Heart left ventricle (tissue), 16 donors: ENCODE measurements around the gene NEK10. TPM values are rescaled to one million over a fixed set of nuclear protein-coding genes. Genes with fewer than 3 reads are reported as not detected.

ENCODE experiments used
- ATAC-seq, 4 donors: fragments of 200-7000 bp; cut with Tn5 transposase; one replicate each; pipeline ENCODE4 v1.9.1; 2020 to 2022; ENCODE audit warnings: moderate library complexity in 4 of 4, mild to moderate bottlenecking in 3 of 4, moderate number of reproducible peaks in 1 of 4
- DNase-seq, 5 donors: peaks; one replicate each; pipeline ENCODE4 v3.0.0-alpha.2; 2020
- H3K27ac ChIP-seq, 12 donors: fragments of 200-600 bp; sonication (generic) in 4 of 12; one replicate each; pipeline versions ENCODE4 v1.5.0 to v1.8.0; 2016 to 2022; ENCODE audit warnings: mild to moderate bottlenecking in 2 of 12
- H3K27me3 ChIP-seq, 9 donors: fragments of 200-600 bp; sonication (generic) in 2 of 9; one replicate each; pipeline versions ENCODE4 v1.5.1 to v1.8.0; 2016 to 2022; ENCODE audit warnings: mild to moderate bottlenecking in 3 of 9
- H3K36me3 ChIP-seq, 9 donors: fragments of 200-600 bp; sonication (generic) in 2 of 9; one replicate each; pipeline versions ENCODE4 v1.5.0 to v1.8.0; 2018 to 2022; ENCODE audit warnings: mild to moderate bottlenecking in 2 of 9
- H3K4me1 ChIP-seq, 12 donors: fragments of 200-600 bp; sonication (generic) in 4 of 12; one replicate each; pipeline versions ENCODE4 v1.5.0 to v1.8.0; 2016 to 2022; ENCODE audit warnings: mild to moderate bottlenecking in 3 of 12
- H3K4me3 ChIP-seq, 12 donors: fragments of 200-600 bp; sonication (generic) in 4 of 12; one replicate each; pipeline versions ENCODE4 v1.5.0 to v1.8.0; 2017 to 2022; ENCODE audit warnings: mild to moderate bottlenecking in 9 of 12, moderate library complexity in 4 of 12
- H3K9me3 ChIP-seq, 12 donors: fragments of 200-600 bp; sonication (generic) in 4 of 12; one replicate each; pipeline versions ENCODE4 v1.5.0 to v1.8.0; 2016 to 2022; ENCODE audit warnings: mild to moderate bottlenecking in 1 of 12
- POLR2A ChIP-seq, 2 donors: fragments of 450-650 bp; IDR thresholded peaks; one replicate each; pipeline ENCODE4 v1.6.1; 2017; ENCODE audit warnings: antibody characterized with exemption in 2 of 2, mild to moderate bottlenecking in 2 of 2, moderate library complexity in 2 of 2
- WGBS, 4 donors: extraction: QIAGEN DNeasy Blood & Tissue Kit in 2 of 4; methylation state at CpG; one replicate each; pipeline versions ENCODE4 v1.1.5 to v1.1.7; 2013 to 2018; 5-methylcytosine and 5-hydroxymethylcytosine counted together
- intact Hi-C, 10 donors: fragments of 100-400 bp; cut with DNase I; formaldehyde crosslinking; loops; one replicate each; pipeline versions ENCODE4 v1.11.1 to v1.14.2; 2022
- polyA plus RNA-seq, 2 donors: library from polyadenylated mRNA; stranded (reverse); fragments of 200-250 nt; gene quantifications; one replicate each; pipeline ENCODE4 v1.2.3, GENCODE V29; 2013
- total RNA-seq, 9 donors: library from RNA; depleted of rRNA in 2 of 9; stranded (reverse); fragments of >200 nt in 2 of 9; fragmentation: NEBNext Ultra II Directional in 3 of 9; extraction: Animal tissue kit (Norgen Biotek cat#: 25700) in 3 of 9; gene quantifications; one replicate each; pipeline versions ENCODE4 v1.1.0 to v1.2.4, GENCODE V29; 2016 to 2023
- TF ChIP-seq, protein P1 (sequence below), 12 donors: fragments of 200-600 bp; sonication (generic) in 4 of 12; IDR thresholded peaks; one replicate each; pipeline versions ENCODE4 v1.5.0 to v1.8.0; 2018 to 2022; ENCODE audit warnings: antibody characterized with exemption in 12 of 12, mild to moderate bottlenecking in 5 of 12
- donor health status: ischemic (EF 13 %, LVEDD 7.1; RV severe dilation, severe dysfunction).
- donor health status: healthy with polysubstance abuse.
- donor health status: DM: no; HTN: yes; CAD: no.
- donor health status: DM: no; HTN: no; CAD: no.
- donor health status: ischemic (EF 25% LVEDD 6.9; RV normal size, moderate dysfunction).
- donor health status: ischemic (EF 25% LVEDD 5.7; RV mildly dilated, moderate dysfunction).
- donor health status: healthy.
- donor health status: DM: yes; HTN: yes; CAD: no.
- donor health status: ischemic (EF 35%, LVEDD 5.7; RV mildly dilated, moderate dysfunction).
- donor health status: nonischemic (EF 11% LVEDD 7.7; RV severe dilation, severe dysfunction).
- donor health status: DM: yes; HTN: yes; CAD: no.
- donor health status: PGD.
- donor health status: ischemic (EF 29% LVEDD 5.4; RV normal size, mild dysfunction).
- donor health status: nonischemic (EF 23%, LVEDD 6.1; RV moderate dilation, normal function).

The NEK10 gene
- total and polyA plus RNA-seq, 11 donors, result 0.72 to 22.5 (median 7.1) TPM

DNA sequence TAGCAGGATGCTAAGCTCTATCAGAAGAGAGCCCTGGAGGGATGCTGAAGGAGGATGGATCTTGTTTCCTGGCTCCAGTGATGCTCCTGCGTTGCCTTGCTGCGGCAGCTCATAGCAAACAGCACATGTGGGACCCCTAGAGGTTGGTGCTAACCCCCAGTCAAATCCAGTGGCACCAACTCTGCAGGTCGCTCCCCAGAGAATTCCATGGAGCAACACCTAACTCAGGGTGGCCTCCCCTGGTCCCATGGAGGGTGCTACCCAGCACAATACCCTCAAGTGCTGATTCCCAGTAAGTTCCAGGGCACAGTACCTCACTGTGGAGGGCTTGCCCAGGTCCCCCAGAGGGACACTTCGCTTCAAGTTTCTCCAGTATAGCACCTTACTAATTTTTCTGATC lies 231.2 kb downstream of the NEK10 start:
- 87 to 96% (median 94%) methylated on average over 3 to 4 of the region's 4 CpGs for WGBS, 4 donors
- intact Hi-C loops, result loop anchor here in 6 of 10 donors (10.0 kb wide), 5 partner anchors 57 to 547 kb away; no protein-coding TSS in a partner anchor
- no peak for TF ChIP-seq POLR2A (IDR thresholded peaks at IDR 0.05)
- TF ChIP-seq, protein P1, sequence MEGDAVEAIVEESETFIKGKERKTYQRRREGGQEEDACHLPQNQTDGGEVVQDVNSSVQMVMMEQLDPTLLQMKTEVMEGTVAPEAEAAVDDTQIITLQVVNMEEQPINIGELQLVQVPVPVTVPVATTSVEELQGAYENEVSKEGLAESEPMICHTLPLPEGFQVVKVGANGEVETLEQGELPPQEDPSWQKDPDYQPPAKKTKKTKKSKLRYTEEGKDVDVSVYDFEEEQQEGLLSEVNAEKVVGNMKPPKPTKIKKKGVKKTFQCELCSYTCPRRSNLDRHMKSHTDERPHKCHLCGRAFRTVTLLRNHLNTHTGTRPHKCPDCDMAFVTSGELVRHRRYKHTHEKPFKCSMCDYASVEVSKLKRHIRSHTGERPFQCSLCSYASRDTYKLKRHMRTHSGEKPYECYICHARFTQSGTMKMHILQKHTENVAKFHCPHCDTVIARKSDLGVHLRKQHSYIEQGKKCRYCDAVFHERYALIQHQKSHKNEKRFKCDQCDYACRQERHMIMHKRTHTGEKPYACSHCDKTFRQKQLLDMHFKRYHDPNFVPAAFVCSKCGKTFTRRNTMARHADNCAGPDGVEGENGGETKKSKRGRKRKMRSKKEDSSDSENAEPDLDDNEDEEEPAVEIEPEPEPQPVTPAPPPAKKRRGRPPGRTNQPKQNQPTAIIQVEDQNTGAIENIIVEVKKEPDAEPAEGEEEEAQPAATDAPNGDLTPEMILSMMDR (IDR thresholded peaks at IDR 0.05), result no peak
- peaks cover 0 to 7% (median 0%) of the 10 kb centered on the region in 12 donors for H3K4me1 ChIP-seq
- H3K27ac ChIP-seq, result peak overlapping the region in 2 of 12 donors; percentile 20 to 43
- peaks cover 0 to 8% (median 0%) of the 10 kb centered on the region in 9 donors for H3K36me3 ChIP-seq
- H3K4me3 ChIP-seq, result no peak overlapping the region
- DNase-seq (no peak), ATAC-seq (peak; percentile 11 to 39 (median 24))
- H3K9me3 ChIP-seq, result peaks cover 0 to 11% (median 3%) of the 10 kb centered on the region in 12 donors
- no peaks in the 10 kb centered on the region for H3K27me3 ChIP-seq

- no peak overlapping the region for H3K27ac ChIP-seq
- peaks cover 0 to 7% (median 0%) of the 10 kb centered on the region in 12 donors for H3K4me1 ChIP-seq
- ATAC-seq, result peak; percentile 35 to 81 (median 77)
- H3K9me3 ChIP-seq, result no peaks in the 10 kb centered on the region
- peak; percentile 53 to 62 (median 57) for DNase-seq
- no peaks in the 10 kb centered on the region for H3K27me3 ChIP-seq
- TF ChIP-seq, protein P1 (IDR thresholded peaks at IDR 0.05), result peak; percentile 80 to 95 (median 88)
- no peak for TF ChIP-seq POLR2A (IDR thresholded peaks at IDR 0.05)
- H3K36me3 ChIP-seq, result no peaks in the 10 kb centered on the region
- 43 to 95% (median 51%) methylated on average over 1 to 2 of the region's 2 CpGs for WGBS, 4 donors
- intact Hi-C loops, result loop anchor here (1.0 to 10.0 kb wide), 14 partner anchors 61 to 551 kb away; no protein-coding TSS in a partner anchor
- H3K4me3 ChIP-seq, result no peak overlapping the region
Measured at GRCh38 chr3:27134171-27134796, 234.9 kb downstream of the NEK10 start.

DNA sequence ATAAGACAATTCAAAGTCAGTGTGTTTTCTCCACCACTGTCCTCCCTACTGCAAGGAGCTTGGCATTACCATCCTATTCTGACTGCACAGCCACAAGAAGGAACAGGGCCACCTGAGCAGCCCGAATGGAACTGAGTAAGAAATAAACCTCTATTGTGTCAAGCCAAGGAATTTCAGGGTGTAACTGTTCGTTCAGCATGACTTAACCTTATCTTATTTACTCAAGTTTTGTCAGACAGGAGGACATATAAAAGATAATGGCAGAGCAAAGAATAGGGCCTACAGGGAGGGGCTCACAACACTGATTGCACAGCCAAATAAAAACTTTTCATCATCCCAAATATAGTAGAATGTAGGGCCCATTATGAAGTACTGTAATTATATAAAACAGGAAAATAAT lies 236.1 kb downstream of the NEK10 start:
- TF ChIP-seq POLR2A (IDR thresholded peaks at IDR 0.05), result no peak
- TF ChIP-seq, protein P1 (IDR thresholded peaks at IDR 0.05), result no peak
- H3K4me3 ChIP-seq, result no peak overlapping the region
- H3K9me3 ChIP-seq, result no peaks in the 10 kb centered on the region
- no peak overlapping the region for H3K27ac ChIP-seq
- intact Hi-C loops, result loop anchor here in 8 of 10 donors (5.0 to 10.0 kb wide), 8 partner anchors 62 to 552 kb away; no protein-coding TSS in a partner anchor
- H3K27me3 ChIP-seq, result no peaks in the 10 kb centered on the region
- H3K36me3 ChIP-seq, result no peaks in the 10 kb centered on the region
- WGBS, 4 donors, result 40 to 48% (median 43%) methylated on average over 2 of the region's 2 CpGs
- ATAC-seq (no peak), DNase-seq (no peak)
- peaks cover 0 to 2% (median 0%) of the 10 kb centered on the region in 12 donors for H3K4me1 ChIP-seq

DNA sequence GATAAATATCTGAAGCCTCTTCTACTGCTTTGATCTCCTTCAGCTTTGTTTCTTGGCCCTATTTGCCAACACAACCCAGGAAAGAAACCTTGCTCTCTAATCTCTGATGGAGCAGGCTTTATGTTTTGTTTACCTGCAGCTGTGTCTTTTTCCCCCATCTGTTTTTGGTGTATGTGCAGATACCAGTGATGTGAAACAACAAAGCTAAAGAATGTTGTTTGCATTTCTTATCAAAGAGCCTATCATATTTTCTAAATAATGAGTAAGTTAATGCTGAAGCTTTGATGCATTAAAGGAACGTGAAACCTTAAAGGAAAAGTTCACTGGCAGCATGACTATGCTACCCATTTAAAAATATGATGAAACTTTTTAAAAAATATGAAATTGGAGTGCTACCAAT lies 238.4 kb downstream of the NEK10 start:
- DNase-seq, result no peak
- intact Hi-C loops, result loop anchor here in 8 of 10 donors (5.0 to 10.0 kb wide), 8 partner anchors 64 to 554 kb away; no protein-coding TSS in a partner anchor
- 87 to 96% (median 93%) methylated on average over 1 of the region's 1 CpG for WGBS, 4 donors

More for the DNA sequence above, 238.4 kb downstream of the NEK10 start:
- H3K36me3 ChIP-seq, result no peaks in the 10 kb centered on the region
- H3K4me1 ChIP-seq, result no peaks in the 10 kb centered on the region
- H3K27me3 ChIP-seq, result no peaks in the 10 kb centered on the region
- no peak overlapping the region for H3K27ac ChIP-seq
- no peaks in the 10 kb centered on the region for H3K9me3 ChIP-seq
- H3K4me3 ChIP-seq, result no peak overlapping the region
- TF ChIP-seq, protein P1 (IDR thresholded peaks at IDR 0.05), result no peak
- no peak for TF ChIP-seq POLR2A (IDR thresholded peaks at IDR 0.05)
- ATAC-seq, result no peak
